Liver (tissue), 9 donors: ENCODE data around the gene SIT1. TPM values are rescaled to one million over a fixed set of nuclear protein-coding genes. Genes with fewer than 3 reads are reported as not detected.
"Not testable (repeated sequence)": the region's sequence is repeated elsewhere in the genome, so short reads cannot be mapped to it uniquely, and the experiment has no call there.

ENCODE experiments used
- DNase-seq: peaks from one replicate; pipeline ENCODE4 v3.0.0-alpha.2; 2017; ENCODE audit warnings: low spot score
- H3K27ac ChIP-seq, 2 donors: one replicate each; pipeline ENCODE4 v1.7.0; 2013; ENCODE audit warnings: inconsistent platforms in 2 of 2, low read length in 2 of 2, control low read depth in 1 of 2, low read depth in 1 of 2, mild to moderate bottlenecking in 1 of 2
- H3K27me3 ChIP-seq, 4 donors: one replicate each; pipeline versions ENCODE4 v1.6.1 to v1.7.0; 2013; ENCODE audit warnings: low read length in 3 of 4, inconsistent platforms in 1 of 4, mild to moderate bottlenecking in 1 of 4, moderate library complexity in 1 of 4; ENCODE audit not compliant: control insufficient read depth in 4 of 4, insufficient read depth in 4 of 4
- H3K36me3 ChIP-seq, 4 donors: one replicate each; pipeline versions ENCODE4 v1.6.1 to v1.7.0; 2013; ENCODE audit warnings: low read length in 3 of 4, mild to moderate bottlenecking in 3 of 4, low read depth in 1 of 4, moderate library complexity in 1 of 4; ENCODE audit not compliant: control insufficient read depth in 4 of 4, insufficient read depth in 3 of 4
- H3K4me1 ChIP-seq, 4 donors: one replicate each; pipeline versions ENCODE4 v1.6.1 to v1.7.0; 2013; ENCODE audit warnings: low read length in 3 of 4, mild to moderate bottlenecking in 3 of 4, moderate library complexity in 1 of 4; ENCODE audit not compliant: control insufficient read depth in 4 of 4, insufficient read depth in 4 of 4
- H3K4me3 ChIP-seq, 3 donors: one replicate each; pipeline versions ENCODE4 v1.6.1 to v1.7.0; 2013; ENCODE audit warnings: low read length in 3 of 3, control low read depth in 1 of 3, low read depth in 1 of 3, mild to moderate bottlenecking in 1 of 3
- H3K9ac ChIP-seq, 2 donors: one replicate each; pipeline ENCODE4 v1.7.0; 2013; ENCODE audit warnings: low read length in 2 of 2, mild to moderate bottlenecking in 2 of 2, moderate library complexity in 2 of 2, control low read depth in 1 of 2, low read depth in 1 of 2
- H3K9me3 ChIP-seq, 4 donors: one replicate each; pipeline versions ENCODE4 v1.6.1 to v1.7.0; 2013; ENCODE audit warnings: low read length in 3 of 4; ENCODE audit not compliant: control insufficient read depth in 4 of 4
- EGR1 ChIP-seq, 2 donors: IDR thresholded peaks; 2 replicates each; pipeline ENCODE4 v1.6.1; 2016 to 2018; ENCODE audit warnings: antibody characterized with exemption in 2 of 2, low read depth in 2 of 2
- FOXA1 ChIP-seq: IDR thresholded peaks from 2 replicates; pipeline ENCODE4 v1.6.1; 2016; ENCODE audit warnings: antibody characterized with exemption
- FOXA2 ChIP-seq: IDR thresholded peaks from 2 replicates; pipeline ENCODE4 v1.6.1; 2016; ENCODE audit warnings: antibody characterized with exemption
- GABPA ChIP-seq, 2 donors: IDR thresholded peaks in 1 of 2; conservative IDR thresholded peaks in 1 of 2; 2 replicates each; pipeline ENCODE4 v1.6.1; 2016; ENCODE audit warnings: antibody characterized with exemption in 2 of 2, mild to moderate bottlenecking in 1 of 2, moderate library complexity in 1 of 2
- HNF4A ChIP-seq, 2 donors: conservative IDR thresholded peaks; 2 replicates each; pipeline ENCODE4 v1.6.1; 2016; ENCODE audit warnings: antibody characterized with exemption in 2 of 2, mild to moderate bottlenecking in 2 of 2
- HNF4G ChIP-seq: IDR thresholded peaks from 2 replicates; pipeline ENCODE4 v1.6.1; 2016; ENCODE audit warnings: antibody characterized with exemption
- JUND ChIP-seq, 2 donors: IDR thresholded peaks; 2 replicates each; pipeline ENCODE4 v1.6.1; 2016; ENCODE audit warnings: antibody characterized with exemption in 2 of 2
- NR2F2 ChIP-seq: IDR thresholded peaks from 2 replicates; pipeline ENCODE4 v1.6.1; 2016; ENCODE audit warnings: antibody characterized with exemption
- RAD21 ChIP-seq, 2 donors: IDR thresholded peaks; 2 replicates each; pipeline ENCODE4 v1.6.1; 2016; ENCODE audit warnings: antibody characterized with exemption in 2 of 2, mild to moderate bottlenecking in 2 of 2
- RXRA ChIP-seq, 2 donors: IDR thresholded peaks; 2 replicates each; pipeline ENCODE4 v1.6.1; 2017 to 2018; ENCODE audit warnings: antibody characterized with exemption in 2 of 2, mild to moderate bottlenecking in 1 of 2
- SP1 ChIP-seq: IDR thresholded peaks from 2 replicates; pipeline ENCODE4 v1.6.1; 2018; ENCODE audit warnings: antibody characterized with exemption, mild to moderate bottlenecking
- TAF1 ChIP-seq: conservative IDR thresholded peaks from 2 replicates; pipeline ENCODE4 v1.6.1; 2016; ENCODE audit warnings: antibody characterized with exemption, mild to moderate bottlenecking
- WGBS: extraction: QIAGEN DNeasy Blood & Tissue Kit; methylation state at CpG from one replicate; pipeline ENCODE4 v1.1.7; 2013; 5-methylcytosine and 5-hydroxymethylcytosine counted together
- polyA plus RNA-seq, 2 donors: library from polyadenylated mRNA; stranded (reverse) in 1 of 2; unstranded in 1 of 2; fragments of 200-250 nt in 1 of 2; fragments of >200 nt in 1 of 2; fragmentation: Nextera tagmentation in 1 of 2; extraction: Ambion mirVana in 1 of 2; gene quantifications; one replicate each; pipeline versions ENCODE4 v1.2.1 to v1.2.3, GENCODE V29; 2013 to 2015
- total RNA-seq, 2 donors: library from RNA; depleted of rRNA; stranded (reverse); fragments of >200 nt; gene quantifications; one replicate each; pipeline ENCODE4 v1.2.3, GENCODE V29; 2014
- TF ChIP-seq, protein P1 (sequence below): IDR thresholded peaks from 2 replicates; pipeline ENCODE4 v1.6.1; 2016; ENCODE audit warnings: antibody characterized with exemption
- TF ChIP-seq, protein P2 (sequence below): IDR thresholded peaks from 2 replicates; pipeline ENCODE4 v1.6.1; 2016; ENCODE audit warnings: antibody characterized with exemption, mild to moderate bottlenecking
- TF ChIP-seq, protein P3 (sequence below): IDR thresholded peaks from 2 replicates; pipeline ENCODE4 v1.6.1; 2016; ENCODE audit warnings: antibody characterized with exemption
- TF ChIP-seq, protein P4 (sequence below): fragments of 150-350 bp; IDR thresholded peaks from 2 replicates; pipeline ENCODE4 v1.5.1; 2017; ENCODE audit warnings: improper control_type of control experiment, low read depth, low read length; ENCODE audit not compliant: missing input control
- donor health status: healthy.
- donor health status: healthy.
- donor health status: healthy.
- donor health status: healthy.
- donor health status: healthy.

SIT1 gene
- total and polyA plus RNA-seq, 4 donors = 0.17 to 1.1 (median 0.34) TPM

DNA sequence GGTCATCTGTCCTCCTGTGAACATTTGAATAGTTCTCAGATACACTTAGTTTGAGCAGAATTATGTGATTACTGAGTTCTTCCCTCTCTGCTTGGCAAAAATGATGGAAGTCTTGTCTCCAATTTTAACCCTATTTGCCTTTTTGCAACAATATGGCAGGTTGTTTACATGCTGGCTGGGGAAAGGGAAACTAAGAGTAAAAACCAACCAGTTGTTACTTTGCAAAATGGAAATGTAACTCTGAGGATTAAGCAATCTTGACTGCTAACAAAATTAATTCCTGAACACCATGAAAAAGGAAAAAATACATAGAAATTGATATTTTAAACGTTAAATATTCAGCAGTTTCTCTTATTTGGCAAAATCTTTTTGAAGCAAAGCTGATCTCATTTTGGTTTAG lies 11.1 kb downstream of the SIT1 start:
- no peaks in the 10 kb centered on the region for H3K4me1 ChIP-seq

DNA sequence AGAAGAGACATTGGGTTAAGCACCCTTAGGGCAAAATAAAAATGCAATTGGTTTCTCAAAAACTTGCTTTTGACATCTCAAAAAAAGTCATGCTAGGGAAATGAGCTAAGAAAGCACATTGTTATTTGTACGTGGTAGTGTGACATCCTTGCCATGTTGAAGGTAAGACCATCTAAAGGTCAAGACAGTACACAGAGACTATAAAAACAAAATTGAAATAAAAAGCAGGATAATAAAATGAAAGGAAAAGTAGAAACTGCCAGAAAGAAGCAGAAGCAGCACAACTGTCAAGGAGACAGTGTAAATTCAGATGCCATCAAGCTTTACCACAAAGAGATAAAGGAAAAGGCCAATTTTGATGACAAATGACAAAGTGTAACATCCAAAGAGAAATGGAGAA lies 11.5 kb downstream of the SIT1 start:
- not testable (repeated sequence) for H3K36me3 ChIP-seq, H3K27me3 ChIP-seq, H3K27ac ChIP-seq, H3K9ac ChIP-seq, H3K9me3 ChIP-seq, DNase-seq, H3K4me1 ChIP-seq, H3K4me3 ChIP-seq
- WGBS = 68% methylated on average over 1 of the region's 1 CpG

More for the DNA sequence above, 11.1 kb downstream of the SIT1 start:
- no peak overlapping the region for H3K4me3 ChIP-seq
- DNase-seq = no peak
- whole genome bisulfite sequencing = 89% methylated on average over 1 of the region's 1 CpG
- no peak for TF ChIP-seq FOXA2
- TF ChIP-seq, protein P1, sequence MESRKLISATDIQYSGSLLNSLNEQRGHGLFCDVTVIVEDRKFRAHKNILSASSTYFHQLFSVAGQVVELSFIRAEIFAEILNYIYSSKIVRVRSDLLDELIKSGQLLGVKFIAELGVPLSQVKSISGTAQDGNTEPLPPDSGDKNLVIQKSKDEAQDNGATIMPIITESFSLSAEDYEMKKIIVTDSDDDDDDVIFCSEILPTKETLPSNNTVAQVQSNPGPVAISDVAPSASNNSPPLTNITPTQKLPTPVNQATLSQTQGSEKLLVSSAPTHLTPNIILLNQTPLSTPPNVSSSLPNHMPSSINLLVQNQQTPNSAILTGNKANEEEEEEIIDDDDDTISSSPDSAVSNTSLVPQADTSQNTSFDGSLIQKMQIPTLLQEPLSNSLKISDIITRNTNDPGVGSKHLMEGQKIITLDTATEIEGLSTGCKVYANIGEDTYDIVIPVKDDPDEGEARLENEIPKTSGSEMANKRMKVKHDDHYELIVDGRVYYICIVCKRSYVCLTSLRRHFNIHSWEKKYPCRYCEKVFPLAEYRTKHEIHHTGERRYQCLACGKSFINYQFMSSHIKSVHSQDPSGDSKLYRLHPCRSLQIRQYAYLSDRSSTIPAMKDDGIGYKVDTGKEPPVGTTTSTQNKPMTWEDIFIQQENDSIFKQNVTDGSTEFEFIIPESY = no peak
- no peak for TF ChIP-seq RAD21 (IDR thresholded peaks at IDR 0.05)
- no peak for TF ChIP-seq EGR1 (IDR thresholded peaks at IDR 0.05; ENCODE audit: low read depth in 2 of 2)
- no peak for TF ChIP-seq SP1
- TF ChIP-seq HNF4A (conservative IDR thresholded peaks at IDR 0.05) = no peak
- no peak for TF ChIP-seq JUND (IDR thresholded peaks at IDR 0.05)
- no peak for TF ChIP-seq GABPA (IDR thresholded peaks at IDR 0.05 in 1 of 2, conservative IDR thresholded peaks at IDR 0.05 in 1 of 2)
- TF ChIP-seq, protein P2, sequence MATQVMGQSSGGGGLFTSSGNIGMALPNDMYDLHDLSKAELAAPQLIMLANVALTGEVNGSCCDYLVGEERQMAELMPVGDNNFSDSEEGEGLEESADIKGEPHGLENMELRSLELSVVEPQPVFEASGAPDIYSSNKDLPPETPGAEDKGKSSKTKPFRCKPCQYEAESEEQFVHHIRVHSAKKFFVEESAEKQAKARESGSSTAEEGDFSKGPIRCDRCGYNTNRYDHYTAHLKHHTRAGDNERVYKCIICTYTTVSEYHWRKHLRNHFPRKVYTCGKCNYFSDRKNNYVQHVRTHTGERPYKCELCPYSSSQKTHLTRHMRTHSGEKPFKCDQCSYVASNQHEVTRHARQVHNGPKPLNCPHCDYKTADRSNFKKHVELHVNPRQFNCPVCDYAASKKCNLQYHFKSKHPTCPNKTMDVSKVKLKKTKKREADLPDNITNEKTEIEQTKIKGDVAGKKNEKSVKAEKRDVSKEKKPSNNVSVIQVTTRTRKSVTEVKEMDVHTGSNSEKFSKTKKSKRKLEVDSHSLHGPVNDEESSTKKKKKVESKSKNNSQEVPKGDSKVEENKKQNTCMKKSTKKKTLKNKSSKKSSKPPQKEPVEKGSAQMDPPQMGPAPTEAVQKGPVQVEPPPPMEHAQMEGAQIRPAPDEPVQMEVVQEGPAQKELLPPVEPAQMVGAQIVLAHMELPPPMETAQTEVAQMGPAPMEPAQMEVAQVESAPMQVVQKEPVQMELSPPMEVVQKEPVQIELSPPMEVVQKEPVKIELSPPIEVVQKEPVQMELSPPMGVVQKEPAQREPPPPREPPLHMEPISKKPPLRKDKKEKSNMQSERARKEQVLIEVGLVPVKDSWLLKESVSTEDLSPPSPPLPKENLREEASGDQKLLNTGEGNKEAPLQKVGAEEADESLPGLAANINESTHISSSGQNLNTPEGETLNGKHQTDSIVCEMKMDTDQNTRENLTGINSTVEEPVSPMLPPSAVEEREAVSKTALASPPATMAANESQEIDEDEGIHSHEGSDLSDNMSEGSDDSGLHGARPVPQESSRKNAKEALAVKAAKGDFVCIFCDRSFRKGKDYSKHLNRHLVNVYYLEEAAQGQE = no peak
- no peak for TF ChIP-seq RXRA (IDR thresholded peaks at IDR 0.05)
- TF ChIP-seq NR2F2 = no peak
- TF ChIP-seq, protein P3, sequence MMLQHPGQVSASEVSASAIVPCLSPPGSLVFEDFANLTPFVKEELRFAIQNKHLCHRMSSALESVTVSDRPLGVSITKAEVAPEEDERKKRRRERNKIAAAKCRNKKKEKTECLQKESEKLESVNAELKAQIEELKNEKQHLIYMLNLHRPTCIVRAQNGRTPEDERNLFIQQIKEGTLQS = no peak
- TF ChIP-seq, protein P4, sequence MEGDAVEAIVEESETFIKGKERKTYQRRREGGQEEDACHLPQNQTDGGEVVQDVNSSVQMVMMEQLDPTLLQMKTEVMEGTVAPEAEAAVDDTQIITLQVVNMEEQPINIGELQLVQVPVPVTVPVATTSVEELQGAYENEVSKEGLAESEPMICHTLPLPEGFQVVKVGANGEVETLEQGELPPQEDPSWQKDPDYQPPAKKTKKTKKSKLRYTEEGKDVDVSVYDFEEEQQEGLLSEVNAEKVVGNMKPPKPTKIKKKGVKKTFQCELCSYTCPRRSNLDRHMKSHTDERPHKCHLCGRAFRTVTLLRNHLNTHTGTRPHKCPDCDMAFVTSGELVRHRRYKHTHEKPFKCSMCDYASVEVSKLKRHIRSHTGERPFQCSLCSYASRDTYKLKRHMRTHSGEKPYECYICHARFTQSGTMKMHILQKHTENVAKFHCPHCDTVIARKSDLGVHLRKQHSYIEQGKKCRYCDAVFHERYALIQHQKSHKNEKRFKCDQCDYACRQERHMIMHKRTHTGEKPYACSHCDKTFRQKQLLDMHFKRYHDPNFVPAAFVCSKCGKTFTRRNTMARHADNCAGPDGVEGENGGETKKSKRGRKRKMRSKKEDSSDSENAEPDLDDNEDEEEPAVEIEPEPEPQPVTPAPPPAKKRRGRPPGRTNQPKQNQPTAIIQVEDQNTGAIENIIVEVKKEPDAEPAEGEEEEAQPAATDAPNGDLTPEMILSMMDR = no peak
- no peak for TF ChIP-seq FOXA1
- no peak for TF ChIP-seq HNF4G
- no peak for TF ChIP-seq TAF1
- H3K36me3 ChIP-seq = no peaks in the 10 kb centered on the region
- no peaks in the 10 kb centered on the region for H3K9me3 ChIP-seq
- H3K9ac ChIP-seq = no peak overlapping the region
- H3K27ac ChIP-seq = no peak overlapping the region
- H3K27me3 ChIP-seq = no peaks in the 10 kb centered on the region

DNA sequence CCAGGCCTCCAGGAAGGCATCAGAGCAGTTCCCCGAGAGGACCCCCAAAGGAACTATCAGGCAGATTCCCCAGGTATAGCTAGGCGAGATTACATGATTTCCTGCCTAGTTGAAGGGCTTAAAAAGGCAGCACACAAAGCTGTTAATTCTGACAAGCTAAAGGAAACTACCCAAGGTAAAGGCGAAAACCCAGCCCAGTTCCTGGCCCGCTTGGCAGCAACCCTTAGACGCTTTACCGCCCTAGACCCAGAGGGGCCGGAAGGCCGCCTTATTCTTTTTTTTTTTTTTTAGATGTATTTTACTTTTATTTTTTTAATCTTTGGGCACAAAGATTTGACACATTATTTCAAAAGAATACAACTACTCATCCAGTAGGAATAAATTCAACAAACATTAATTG lies 12.0 kb downstream of the SIT1 start:
- 62% methylated on average over 7 of the region's 8 CpGs for WGBS
- not testable (repeated sequence) for H3K36me3 ChIP-seq, H3K27ac ChIP-seq, H3K9me3 ChIP-seq, H3K27me3 ChIP-seq, H3K9ac ChIP-seq, DNase-seq, H3K4me1 ChIP-seq, H3K4me3 ChIP-seq

DNA sequence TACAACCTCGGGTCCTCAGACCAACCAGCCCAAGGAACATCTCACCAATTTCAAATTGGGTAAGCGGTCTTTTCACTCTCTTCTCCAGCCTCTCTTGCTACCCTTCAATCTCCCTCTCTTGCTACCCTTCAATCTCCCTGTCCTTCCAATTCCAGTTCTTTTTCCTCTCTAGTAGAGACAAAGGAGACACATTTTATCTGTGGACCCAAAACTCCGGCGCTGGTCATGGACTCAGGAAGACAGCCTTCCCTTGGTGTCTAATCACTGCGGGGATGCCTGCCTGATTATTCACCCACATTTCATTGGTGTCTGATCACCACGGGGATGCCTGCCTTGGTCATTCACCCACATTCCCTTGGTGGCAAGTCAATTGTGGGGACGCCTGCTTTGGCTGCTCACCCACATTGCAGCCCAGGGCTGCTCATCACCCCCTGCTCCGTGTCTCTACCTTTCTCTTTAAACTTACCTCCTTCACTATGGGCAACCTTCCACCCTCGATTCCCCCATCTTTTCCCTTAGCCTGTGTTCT lies 13.2 kb downstream of the SIT1 start:
- H3K9me3 ChIP-seq, H3K27me3 ChIP-seq, H3K4me1 ChIP-seq, DNase-seq, H3K9ac ChIP-seq, H3K4me3 ChIP-seq, H3K27ac ChIP-seq, H3K36me3 ChIP-seq: not testable (repeated sequence)
- 95% methylated on average over 9 of the region's 9 CpGs for WGBS
